AG04450 (cell line): ENCODE data around the gene CUEDC2. TPM values are rescaled to one million over a fixed set of nuclear protein-coding genes. Genes with fewer than 3 reads are reported as not detected.

ENCODE experiments used
- CTCF ChIA-PET: fragments of 300-600, 350-600 bp; formaldehyde crosslinking; extraction: SDS; loops from one replicate; lab custom pipeline; 2022; ENCODE audit warnings: antibody characterized with exemption, inconsistent platforms; lab: Charles Lee
- POLR2A ChIA-PET: fragments of 350-600 bp; formaldehyde crosslinking; extraction: SDS; loops from one replicate; lab custom pipeline; 2021; ENCODE audit warnings: antibody characterized with exemption, inconsistent platforms; lab: Yijun Ruan, JAX
- DNase-seq: peaks from one replicate; pipeline ENCODE4 v3.0.0-alpha.2; 2011; ENCODE audit warnings: low read depth, low spot score
- H3K27ac ChIP-seq: one replicate; pipeline ENCODE4 v1.5.1; 2012; ENCODE audit warnings: low read depth, low read length, control low read depth
- H3K27me3 ChIP-seq: one replicate; pipeline ENCODE4 v1.6.0; 2012; ENCODE audit warnings: low read length; ENCODE audit not compliant: control insufficient read depth, insufficient read depth
- H3K4me3 ChIP-seq: 2 replicates; pipeline ENCODE4 v1.5.1; 2011; ENCODE audit warnings: mild to moderate bottlenecking, low read depth, low read length, control low read depth
- H3K9me3 ChIP-seq: 2 replicates; pipeline ENCODE4 v1.5.1; 2012; ENCODE audit warnings: low read length; ENCODE audit not compliant: control insufficient read depth, insufficient read depth
- polyA plus RNA-seq: library from polyadenylated mRNA; depleted of rRNA; stranded (reverse); fragments of >200 nt; gene quantifications from 2 replicates; pipeline ENCODE4 v1.2.3, GENCODE V29; 2011
- TF ChIP-seq, protein P1 (sequence below): IDR thresholded peaks from 2 replicates; pipeline ENCODE4 v1.5.1; 2011; ENCODE audit warnings: low read depth, low read length, control low read depth, inconsistent platforms

CUEDC2 gene
- polyA plus RNA-seq, 1 experiment: 61.1 TPM

DNA sequence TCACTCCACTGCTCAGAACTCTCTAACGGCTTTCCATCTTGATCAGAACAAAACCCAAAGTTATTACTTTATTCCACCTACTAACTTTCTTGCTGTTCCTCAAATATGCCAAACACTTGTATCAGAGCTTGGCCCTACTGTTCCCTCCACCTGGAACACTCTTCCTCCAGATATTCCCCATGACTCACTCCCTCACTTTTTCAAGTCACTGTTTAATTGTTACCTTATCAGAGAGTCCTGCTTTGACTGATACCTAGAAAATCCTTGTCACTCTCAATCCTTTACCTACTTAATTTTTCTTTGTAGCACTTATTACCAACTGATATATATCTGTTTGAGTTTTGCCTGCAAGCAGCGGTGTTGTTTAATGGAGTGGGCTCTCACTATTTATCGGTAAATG lies 42.5 kb downstream of the CUEDC2 start:
- DNase-seq: no peak
- TF ChIP-seq, protein P1, sequence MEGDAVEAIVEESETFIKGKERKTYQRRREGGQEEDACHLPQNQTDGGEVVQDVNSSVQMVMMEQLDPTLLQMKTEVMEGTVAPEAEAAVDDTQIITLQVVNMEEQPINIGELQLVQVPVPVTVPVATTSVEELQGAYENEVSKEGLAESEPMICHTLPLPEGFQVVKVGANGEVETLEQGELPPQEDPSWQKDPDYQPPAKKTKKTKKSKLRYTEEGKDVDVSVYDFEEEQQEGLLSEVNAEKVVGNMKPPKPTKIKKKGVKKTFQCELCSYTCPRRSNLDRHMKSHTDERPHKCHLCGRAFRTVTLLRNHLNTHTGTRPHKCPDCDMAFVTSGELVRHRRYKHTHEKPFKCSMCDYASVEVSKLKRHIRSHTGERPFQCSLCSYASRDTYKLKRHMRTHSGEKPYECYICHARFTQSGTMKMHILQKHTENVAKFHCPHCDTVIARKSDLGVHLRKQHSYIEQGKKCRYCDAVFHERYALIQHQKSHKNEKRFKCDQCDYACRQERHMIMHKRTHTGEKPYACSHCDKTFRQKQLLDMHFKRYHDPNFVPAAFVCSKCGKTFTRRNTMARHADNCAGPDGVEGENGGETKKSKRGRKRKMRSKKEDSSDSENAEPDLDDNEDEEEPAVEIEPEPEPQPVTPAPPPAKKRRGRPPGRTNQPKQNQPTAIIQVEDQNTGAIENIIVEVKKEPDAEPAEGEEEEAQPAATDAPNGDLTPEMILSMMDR: no peak
- POLR2A ChIA-PET: interaction anchor here (0.6 to 0.7 kb wide), 3 partner anchors 8 to 63 kb away, joined by 4 to 6 read pairs (median 4); partner anchors contain the start of gene CUEDC2
- peaks cover 3% of the 10 kb centered on the region for H3K27me3 ChIP-seq
- H3K27ac ChIP-seq: no peak overlapping the region
- CTCF ChIA-PET: interaction anchor here (0.6 to 0.7 kb wide), 2 partner anchors 194 to 418 kb away, joined by 3 to 4 read pairs; no protein-coding TSS in a partner anchor
- no peaks in the 10 kb centered on the region for H3K9me3 ChIP-seq
- H3K4me3 ChIP-seq: no peak overlapping the region

DNA sequence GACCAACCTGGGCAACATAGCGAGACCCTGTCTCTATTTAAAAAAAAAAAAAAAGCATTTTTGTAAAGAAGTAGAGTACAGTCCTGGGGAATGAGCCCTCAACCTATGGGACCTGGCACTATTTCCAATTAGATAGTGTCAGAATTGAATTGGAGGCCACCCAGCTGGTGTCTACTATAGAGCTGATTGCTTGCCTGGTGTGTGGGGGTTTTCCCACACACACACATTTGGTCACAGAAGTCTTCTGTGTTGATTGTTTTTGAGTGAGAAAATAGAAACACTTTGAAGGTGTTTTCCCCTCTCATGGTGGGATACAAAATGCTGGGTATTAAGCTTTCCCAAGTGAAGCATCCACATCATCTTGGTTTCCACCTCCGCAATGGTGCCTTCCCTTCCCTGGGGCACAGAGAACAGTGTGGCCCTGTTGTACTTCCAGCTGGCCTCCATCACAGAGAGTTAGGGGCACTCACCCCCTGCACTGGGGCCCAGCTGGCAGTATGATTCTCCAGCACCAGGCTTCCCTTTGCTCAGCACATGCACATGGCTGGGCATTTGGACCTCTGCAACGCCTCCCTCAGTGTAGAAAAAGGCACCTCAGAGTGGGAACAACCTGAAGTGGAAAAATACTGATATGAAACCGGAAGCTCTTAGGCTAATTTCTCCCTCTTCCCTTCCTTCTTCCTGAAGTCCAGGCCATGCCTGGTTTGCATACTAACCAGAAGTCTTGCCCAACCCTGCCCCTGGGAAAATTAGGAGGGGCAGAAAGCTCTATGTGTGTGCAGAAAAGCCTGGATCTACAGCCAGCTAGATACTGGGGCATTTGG lies 47.6 kb downstream of the CUEDC2 start:
- Histone ChIP-seq H3K27me3 (no peaks in the 10 kb centered on the region), H3K4me3 (no peak overlapping the region), H3K9me3 (no peaks in the 10 kb centered on the region; the same call in 1 of the 2 replicates), H3K27ac (no peak overlapping the region)
- TF ChIP-seq, protein P1: no peak
- no peak for DNase-seq
- ChIA-PET CTCF (interaction anchor here (0.5 to 3.0 kb wide), 12 partner anchors 9 to 215 kb away, joined by 3 to 28 read pairs (median 6); no protein-coding TSS in a partner anchor), POLR2A (interaction anchor here (1.7 kb wide), 1 partner anchor 11 kb away, joined by 4 read pairs; the partner anchor contains the start of gene NFKB2)

DNA sequence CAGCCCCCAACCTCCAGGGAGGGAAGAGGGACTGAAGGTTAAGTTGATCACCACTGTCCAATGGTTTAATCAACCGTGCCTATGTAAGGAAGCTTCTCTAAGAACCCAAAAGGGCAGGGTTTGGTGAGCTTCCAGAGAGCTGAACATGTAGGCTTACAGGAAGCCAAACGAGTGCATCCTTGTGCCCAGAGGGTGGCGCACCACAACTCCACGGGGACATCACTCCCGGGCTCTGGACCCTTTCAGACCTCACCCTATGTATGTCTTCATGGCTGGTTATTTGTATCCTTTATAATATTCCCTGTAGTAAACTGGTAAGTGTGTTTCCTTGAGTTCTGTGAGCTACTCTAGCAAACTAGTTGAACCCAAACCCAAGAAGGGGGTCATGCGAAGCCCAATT lies 48.3 kb downstream of the CUEDC2 start:
- ChIA-PET POLR2A (interaction anchor here (0.6 kb wide), 1 partner anchor 215 kb away, joined by 3 read pairs; no protein-coding TSS in a partner anchor), CTCF (interaction anchor here (0.8 to 3.0 kb wide), 5 partner anchors 10 to 153 kb away, joined by 3 to 28 read pairs (median 8); no protein-coding TSS in a partner anchor)
- no peaks in the 10 kb centered on the region; the same call in 1 of the 2 replicates for H3K9me3 ChIP-seq
- no peak for DNase-seq
- no peak overlapping the region for H3K27ac ChIP-seq
- H3K27me3 ChIP-seq: no peaks in the 10 kb centered on the region
- H3K4me3 ChIP-seq: no peak overlapping the region
- TF ChIP-seq, protein P1: peak; percentile 27; the same call in 1 of the 2 replicates

DNA sequence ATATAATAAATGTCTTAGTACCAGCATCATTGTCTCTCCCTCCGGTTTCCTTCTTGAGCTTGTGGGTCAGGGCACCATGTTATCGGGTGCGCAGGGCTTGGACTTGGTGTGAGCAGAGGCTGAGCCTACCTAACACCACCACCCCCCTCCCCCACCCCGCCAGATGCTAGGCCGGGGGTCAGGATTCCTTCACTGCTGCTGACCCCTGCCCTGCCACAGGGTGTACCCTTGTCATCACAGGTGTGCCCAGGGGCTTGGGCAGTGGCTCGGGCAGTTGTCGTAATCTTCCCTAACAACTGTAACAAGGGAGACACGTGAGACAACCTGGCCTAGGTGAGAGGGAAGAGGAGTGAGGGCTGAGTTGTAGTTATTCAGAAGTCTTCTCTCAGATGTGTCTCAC lies 49.5 kb downstream of the CUEDC2 start:
- ChIA-PET CTCF (interaction anchor here (1.4 to 2.3 kb wide), 2 partner anchors 10 to 17 kb away, joined by 6 to 8 read pairs; no protein-coding TSS in a partner anchor), POLR2A (no interaction called here)
- no peak for DNase-seq
- Histone ChIP-seq H3K27me3 (no peaks in the 10 kb centered on the region), H3K27ac (no peak overlapping the region), H3K4me3 (no peak overlapping the region), H3K9me3 (no peaks in the 10 kb centered on the region; the same call in 1 of the 2 replicates)
- TF ChIP-seq, protein P1: no peak
